ENCODE data around the gene AMHR2.

Gene AMHR2

DNA sequence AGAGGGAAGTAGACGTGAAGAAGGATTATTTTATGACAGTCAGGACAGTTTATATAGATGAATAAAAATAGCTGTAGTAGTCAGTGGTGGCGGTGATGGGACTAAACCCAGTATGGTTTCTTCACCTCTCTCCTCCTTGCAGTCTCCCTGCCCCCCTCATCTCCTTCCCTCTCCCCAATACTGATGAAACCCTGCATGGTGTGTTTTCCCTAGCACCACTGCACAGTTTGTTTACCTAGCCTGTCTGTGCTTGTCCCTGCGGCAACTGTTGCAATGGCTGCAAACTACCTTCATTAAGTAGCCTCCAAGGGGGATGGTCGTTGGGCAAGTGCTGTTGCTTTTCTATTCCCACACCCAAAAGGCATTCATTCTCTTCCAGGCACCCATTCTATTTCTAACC is 43.0 kb downstream of the AMHR2 start:
- no peak for DNase-seq (ENCODE audit: low read depth)
- TF ChIP-seq, protein P1, sequence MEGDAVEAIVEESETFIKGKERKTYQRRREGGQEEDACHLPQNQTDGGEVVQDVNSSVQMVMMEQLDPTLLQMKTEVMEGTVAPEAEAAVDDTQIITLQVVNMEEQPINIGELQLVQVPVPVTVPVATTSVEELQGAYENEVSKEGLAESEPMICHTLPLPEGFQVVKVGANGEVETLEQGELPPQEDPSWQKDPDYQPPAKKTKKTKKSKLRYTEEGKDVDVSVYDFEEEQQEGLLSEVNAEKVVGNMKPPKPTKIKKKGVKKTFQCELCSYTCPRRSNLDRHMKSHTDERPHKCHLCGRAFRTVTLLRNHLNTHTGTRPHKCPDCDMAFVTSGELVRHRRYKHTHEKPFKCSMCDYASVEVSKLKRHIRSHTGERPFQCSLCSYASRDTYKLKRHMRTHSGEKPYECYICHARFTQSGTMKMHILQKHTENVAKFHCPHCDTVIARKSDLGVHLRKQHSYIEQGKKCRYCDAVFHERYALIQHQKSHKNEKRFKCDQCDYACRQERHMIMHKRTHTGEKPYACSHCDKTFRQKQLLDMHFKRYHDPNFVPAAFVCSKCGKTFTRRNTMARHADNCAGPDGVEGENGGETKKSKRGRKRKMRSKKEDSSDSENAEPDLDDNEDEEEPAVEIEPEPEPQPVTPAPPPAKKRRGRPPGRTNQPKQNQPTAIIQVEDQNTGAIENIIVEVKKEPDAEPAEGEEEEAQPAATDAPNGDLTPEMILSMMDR (IDR thresholded peaks at IDR 0.05; ENCODE audit: low read length, missing control alignments) = no peak

DNA sequence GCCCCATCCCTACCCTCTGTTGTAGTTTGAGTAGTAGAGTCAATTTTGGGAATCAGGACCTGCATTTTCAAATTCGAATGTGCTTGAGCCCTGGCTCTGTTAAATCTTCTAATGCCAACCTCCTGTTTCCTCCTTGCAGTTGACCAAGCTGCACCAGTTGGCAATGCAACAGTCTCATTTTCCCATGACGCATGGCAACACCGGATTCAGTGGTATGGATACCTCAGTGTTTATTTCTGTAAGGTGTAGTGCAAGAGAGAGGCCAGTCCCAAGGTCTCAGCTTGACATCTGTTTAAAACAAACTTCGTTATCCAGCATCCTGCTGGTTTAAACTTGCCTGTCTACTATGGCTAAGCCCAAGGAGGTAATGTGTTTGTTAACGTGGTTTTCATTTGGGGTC is 43.4 kb downstream of the AMHR2 start:
- TF ChIP-seq, protein P1 (IDR thresholded peaks at IDR 0.05; ENCODE audit: low read length, missing control alignments) = no peak
- H3K4me3 ChIP-seq (replicated peaks; ENCODE audit: low read depth, low read length) = no peak overlapping the region
- DNase-seq (ENCODE audit: low read depth) = no peak

More for the DNA sequence above, 43.0 kb downstream of the AMHR2 start:
- H3K4me3 ChIP-seq (replicated peaks; ENCODE audit: low read depth, low read length) = no peak overlapping the region

DNA sequence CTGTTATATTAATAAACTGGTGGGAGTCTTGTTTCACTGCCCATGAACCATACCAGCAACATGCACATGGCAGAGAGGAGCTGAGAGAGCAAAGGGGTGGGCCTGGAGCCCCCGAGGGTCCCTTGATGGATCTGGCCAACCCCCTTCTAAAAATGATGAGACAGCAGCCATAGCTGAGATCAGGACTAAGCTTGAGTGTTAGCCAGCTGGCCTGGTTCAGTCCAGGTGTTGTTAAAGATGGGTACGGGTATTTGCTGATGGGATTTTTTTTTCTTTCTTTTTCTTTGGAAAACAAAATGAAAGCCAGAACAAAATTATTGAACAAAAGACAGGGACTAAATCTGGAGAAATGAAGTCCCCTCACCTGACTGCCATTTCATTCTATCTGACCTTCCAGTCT is 44.2 kb downstream of the AMHR2 start:
- no peak for DNase-seq (ENCODE audit: low read depth)
- no peak overlapping the region for H3K4me3 ChIP-seq (replicated peaks; ENCODE audit: low read depth, low read length)
- TF ChIP-seq, protein P1 (IDR thresholded peaks at IDR 0.05; ENCODE audit: low read length, missing control alignments) = no peak

DNA sequence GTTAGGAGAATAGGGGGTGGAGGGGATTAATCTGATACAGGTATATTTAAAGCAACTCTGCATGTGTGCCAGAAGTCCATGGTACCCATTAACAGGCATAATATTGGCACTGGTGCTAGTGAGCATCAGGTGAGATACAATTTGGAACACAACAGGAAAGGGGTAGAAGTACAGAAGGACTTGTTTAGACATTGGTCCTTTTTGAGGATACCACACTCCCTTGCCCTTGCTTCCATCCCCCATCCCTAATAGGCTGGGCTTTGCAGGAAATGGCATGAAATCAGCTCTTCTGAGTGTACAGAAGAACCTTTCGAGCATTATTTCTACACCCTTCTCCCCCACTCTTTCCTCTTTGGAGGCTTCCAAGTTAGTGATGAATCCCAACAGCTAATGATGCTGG is 44.6 kb downstream of the AMHR2 start:
- DNase-seq (ENCODE audit: low read depth) = no peak
- TF ChIP-seq, protein P1 (IDR thresholded peaks at IDR 0.05; ENCODE audit: low read length, missing control alignments) = no peak
- H3K4me3 ChIP-seq (replicated peaks; ENCODE audit: low read depth, low read length) = no peak overlapping the region

DNA sequence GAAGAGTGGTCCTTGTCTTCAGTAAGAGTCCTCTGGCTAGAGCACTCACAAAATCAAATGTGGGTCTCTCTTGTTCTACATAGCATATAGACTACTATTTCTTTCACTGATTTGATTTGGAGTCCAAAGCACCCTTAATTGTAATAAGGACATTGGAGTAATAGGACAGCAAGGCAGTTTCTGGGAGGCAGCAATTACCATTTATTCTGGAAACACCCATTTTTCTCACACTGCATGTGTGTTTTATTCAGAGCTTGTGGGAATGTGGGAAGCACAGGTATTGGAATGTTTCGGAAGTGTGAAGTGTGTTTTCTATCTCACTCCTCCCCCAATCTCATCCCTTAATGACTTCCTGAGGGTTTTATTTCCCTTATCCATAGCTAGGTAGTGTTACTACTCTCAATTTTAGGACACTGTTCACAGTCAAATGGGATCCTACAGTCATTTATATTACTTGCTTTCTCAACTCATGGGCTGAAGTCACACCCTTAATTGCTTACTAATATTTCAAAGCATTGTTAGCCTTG is 48.5 kb downstream of the AMHR2 start:
- no peak overlapping the region for H3K4me3 ChIP-seq (replicated peaks; ENCODE audit: low read depth, low read length)
- no peak for DNase-seq (ENCODE audit: low read depth)
- TF ChIP-seq, protein P1 (IDR thresholded peaks at IDR 0.05; ENCODE audit: low read length, missing control alignments) = no peak

DNA sequence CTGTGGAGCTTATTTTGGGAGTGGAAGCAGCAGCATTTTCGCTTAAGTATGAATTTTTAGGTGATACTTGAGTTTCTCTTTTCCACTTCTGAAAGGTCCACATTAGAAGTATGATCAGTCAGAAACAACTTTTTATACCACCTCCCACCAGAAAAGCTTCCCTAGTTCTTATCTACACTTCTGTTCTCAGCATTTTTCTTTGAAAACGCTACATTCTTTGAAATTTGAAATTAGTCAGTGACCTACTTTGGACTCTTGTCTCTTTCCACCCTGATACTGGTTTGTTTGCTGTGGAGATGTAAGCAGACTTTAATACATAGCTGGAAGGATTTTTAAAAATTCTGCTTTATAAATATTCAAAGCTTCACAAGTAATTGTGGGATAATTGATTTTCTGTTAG is 50.4 kb downstream of the AMHR2 start:
- no peak for DNase-seq (ENCODE audit: low read depth)
- TF ChIP-seq, protein P1 (IDR thresholded peaks at IDR 0.05; ENCODE audit: low read length, missing control alignments) = no peak
- H3K4me3 ChIP-seq (replicated peaks; ENCODE audit: low read depth, low read length) = no peak overlapping the region

DNA sequence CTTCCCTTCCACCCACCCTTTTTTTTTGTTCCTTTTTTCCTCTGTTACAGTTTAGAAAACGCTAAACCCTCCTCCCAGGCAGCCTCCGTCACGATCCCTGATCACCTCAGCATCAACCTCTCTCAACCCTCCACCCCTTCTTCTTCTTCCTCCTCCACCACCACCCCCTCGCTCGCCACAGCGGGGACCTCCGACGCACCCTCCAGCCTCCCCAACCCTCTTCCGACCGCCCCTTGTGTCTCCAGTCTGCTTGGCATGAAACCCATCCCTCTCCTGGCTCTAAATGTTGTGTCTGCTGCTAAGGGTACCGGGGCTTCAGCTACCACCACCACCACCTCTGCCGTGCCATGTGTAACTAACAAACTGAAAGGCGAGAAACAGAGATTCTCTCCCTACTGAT is 51.2 kb downstream of the AMHR2 start:
- no peak overlapping the region for H3K4me3 ChIP-seq (replicated peaks; ENCODE audit: low read depth, low read length)
- no peak for DNase-seq (ENCODE audit: low read depth)
- TF ChIP-seq, protein P1 (IDR thresholded peaks at IDR 0.05; ENCODE audit: low read length, missing control alignments) = no peak

Data from fibroblast of pulmonary artery (primary cell).